HPDE6-E6E7 (cell line): ENCODE measurements around the gene RANBP6.

Experiments
- DNase-seq: peaks from one replicate; pipeline ENCODE4 v3.0.0; 2011; ENCODE audit warnings: missing footprints; ENCODE audit errors: extremely low spot score

Gene RANBP6

DNA sequence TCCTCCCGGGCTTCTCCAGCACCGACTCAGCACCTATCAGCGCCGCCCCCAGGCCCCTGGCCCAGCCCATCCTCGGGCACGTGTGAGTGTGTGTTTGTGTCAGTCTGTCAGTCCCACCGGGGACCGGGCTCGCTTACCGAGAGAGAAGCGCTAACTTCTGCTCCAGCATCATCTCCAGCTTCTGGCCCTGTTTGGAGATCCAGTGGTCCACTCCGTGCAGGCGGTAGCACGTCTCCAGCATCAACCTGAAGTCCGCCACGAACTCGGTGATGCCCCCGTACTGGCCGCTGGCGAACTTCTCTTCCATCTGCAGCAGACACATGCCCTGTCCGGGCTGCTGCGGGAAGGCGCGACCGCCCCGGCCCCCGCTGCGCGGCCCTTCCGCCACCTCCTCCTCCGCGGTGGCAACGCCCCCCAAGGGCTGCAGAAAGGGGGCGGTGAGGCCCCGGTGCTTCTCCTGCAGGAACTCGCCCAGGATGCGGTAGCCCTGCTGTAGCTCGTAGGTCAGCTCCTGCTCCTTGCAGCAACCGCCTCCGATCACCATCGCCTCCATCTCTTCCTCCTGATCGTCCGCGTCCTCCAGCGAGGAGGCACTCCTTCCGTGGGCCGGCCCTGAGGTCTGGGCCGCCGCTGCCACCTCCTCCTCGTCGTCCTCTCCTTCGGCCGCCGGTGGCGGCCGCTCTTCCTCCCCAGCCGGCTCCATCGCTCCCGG, 8.2 kb downstream of the RANBP6 start:
- DNase-seq, result peak; percentile 84

DNA sequence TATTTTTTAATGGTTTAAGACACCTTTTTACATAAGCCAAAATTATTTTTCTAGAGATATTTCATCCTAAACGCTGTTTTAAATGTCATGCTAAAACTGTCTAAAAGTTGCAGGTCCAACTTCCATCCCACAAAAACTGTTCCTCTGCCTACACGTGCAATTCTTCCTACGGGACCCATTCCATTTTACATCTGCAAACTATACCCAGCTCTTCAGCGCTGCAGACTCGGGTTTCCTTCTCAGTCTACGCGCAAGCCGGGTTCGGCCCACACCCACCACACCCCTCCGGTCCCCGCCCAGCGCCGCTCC, 8.7 kb downstream of the RANBP6 start:
- DNase-seq, result no peak

DNA sequence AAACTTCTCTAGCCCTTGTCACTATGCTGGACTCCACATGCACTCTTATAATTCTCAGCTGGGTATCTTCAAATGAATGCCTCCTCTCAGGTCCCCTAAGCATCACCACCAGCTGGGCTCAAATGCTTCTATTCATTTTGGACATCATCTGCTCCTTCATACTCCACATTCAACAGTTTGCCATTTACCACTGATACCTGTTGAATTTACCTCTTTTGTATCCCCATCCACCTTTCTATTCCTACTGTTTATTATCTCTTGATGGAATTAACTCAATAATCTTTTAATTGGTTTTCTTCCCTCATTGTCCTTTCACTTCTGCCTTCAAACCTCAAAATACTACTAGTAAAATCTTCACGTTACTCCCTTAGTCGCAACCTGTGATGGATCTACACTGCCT, 14.5 kb downstream of the RANBP6 start:
- no peak for DNase-seq

DNA sequence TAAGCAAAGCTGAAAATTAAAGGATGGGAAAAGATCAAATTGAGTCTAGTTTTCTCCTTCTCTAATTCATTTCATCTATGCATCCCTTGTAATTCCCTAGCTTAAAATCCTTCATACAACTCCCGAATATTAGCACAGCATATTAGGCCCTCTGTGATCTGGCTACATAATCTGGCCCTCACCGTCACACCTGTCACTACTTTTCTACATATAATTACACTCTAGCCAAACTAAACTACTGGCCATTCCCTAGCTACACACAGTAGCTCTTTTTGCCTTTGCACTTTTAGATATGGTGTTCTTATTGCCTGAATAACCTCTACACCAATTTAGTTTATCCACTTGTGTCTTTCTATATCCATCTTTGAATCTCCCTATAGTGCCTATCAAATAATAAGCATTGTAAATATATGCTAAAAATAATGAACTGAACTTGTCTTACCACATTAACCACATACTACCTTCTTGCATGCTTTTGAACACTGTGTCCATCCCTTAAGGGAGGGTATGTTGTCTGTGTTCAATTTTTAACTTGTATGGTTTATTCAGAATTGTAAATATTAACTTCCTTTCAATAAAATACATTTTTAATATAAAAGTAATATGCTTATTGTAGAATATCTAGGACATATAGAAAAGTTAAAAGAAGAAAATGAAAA, 15.9 kb downstream of the RANBP6 start:
- no peak for DNase-seq

DNA sequence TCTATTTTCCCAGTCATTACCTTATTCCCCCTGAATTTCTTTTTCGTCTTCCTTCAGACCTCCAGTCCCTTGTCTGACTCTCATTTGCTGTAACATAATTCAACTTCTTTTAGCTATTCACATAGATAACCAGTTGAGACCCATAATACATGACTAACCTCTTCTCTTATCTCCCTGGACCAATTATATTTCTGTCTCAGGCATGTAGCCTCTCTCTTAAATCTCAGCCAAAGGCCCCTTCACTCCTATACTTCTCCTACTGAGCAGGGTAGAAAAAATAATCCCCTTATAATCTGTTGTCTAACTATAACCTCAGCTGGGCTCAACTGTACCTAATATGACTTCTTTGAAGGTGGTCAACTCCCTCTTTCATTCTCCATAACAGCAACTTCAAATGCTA, 20.9 kb downstream of the RANBP6 start:
- DNase-seq, result no peak

DNA sequence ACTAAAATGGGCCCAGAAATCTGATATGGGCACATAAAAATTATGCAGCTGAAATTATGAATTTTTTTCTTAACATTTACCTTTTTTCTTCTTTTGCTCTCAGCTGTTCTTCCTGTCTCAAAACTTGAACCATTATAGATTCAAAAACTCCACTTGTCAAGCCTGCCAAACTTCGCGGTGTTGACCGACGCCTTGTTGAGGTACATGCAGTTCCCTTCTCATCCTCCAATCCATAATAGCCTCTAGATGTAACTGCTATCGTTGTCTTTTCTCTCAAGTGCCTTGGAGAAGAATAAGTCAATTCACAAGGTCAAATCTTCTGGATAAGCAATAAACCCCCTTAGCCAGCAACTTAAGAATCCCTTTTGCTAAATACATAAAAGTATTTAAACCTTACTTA, 27.2 kb downstream of the RANBP6 start:
- no peak for DNase-seq

DNA sequence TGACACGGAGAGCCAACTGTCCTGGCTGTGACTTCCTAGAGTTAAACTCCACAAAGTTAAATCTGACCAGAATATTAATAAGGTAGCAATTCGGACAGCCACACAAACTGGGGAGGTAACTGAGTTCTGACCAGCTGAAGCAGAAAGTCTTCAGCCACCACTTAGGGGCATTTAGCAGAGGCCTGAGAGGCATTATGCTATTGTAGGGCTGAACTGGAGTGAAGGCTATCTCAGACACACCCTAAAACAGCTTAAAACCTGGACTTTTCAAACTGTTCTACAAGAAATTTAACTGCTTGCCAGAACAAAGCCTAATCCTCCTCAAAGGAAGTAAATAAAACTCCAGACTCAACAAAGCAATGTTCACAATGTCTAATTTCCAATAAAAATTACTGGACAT, 32.4 kb downstream of the RANBP6 start:
- DNase-seq, result no peak

DNA sequence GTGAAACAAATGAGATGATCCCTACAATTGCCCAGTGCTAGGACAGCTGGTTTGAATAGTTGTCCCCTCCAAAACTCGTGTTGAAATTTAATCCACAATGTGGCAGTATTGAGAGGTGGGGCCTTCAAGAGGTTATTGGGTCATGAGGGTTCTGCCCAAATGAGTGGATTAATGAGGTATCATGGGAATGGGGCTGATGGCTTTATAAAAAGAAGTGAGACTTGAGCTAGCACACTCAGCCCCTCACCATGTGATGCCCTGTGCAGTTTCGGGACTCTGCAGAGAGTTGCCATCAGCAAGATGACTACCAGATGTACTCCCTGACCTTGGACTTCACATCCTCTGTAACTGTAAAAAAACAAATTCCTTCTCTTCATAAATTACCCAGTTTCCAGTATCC, 33.1 kb downstream of the RANBP6 start:
- no peak for DNase-seq

DNA sequence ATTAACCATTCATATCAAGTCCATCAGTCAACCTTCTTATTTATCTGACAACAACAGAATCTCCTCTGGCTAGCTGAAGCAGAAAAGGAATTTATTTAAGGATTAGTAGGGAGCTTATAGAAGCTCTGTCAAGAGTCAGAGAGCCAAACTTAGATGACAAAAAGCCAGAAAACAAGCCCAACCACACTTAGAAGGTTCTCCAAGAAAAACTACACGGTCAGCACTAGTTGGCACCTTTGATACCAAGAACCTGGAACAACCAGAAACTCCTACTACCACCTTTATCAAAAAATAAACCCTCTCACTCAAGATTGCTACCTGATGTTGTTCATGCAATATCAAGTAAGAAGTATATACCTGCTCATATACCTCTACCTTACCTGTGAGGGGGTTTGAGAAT, 36.9 kb downstream of the RANBP6 start:
- DNase-seq, result no peak

DNA sequence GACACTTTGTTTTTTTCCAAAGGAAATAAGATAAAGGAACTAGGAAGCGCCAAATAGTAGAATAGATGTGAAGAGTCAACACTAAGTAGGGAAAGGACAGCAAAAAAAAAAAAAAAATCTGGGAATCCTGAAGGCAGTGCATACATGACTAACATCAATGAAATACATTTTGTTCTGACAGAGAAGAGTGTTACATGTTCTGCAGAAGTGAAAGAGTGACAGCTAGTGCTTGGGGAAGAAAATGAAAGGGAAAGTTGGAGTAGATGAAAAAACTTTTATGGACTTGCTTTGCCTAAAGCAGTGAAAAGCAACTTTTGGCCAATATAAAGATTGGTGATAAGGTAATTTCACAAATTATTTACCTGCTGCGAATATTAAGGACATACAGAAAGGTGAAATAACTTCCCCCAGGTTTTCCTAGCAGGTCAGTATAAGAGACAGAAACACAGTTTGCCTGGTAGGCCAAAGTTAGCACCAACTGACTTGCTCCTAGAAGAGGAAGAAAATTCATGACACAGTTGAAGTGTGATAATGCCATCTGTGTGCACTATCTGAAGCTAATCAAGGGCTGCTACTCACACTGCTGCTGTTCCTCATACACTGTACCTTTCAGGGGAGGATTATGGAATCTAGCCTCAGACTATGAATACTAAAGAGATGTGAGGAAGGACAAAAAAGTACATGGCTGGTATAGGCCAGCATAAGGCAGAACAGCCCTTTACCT, 38.6 kb downstream of the RANBP6 start:
- no peak for DNase-seq

DNA sequence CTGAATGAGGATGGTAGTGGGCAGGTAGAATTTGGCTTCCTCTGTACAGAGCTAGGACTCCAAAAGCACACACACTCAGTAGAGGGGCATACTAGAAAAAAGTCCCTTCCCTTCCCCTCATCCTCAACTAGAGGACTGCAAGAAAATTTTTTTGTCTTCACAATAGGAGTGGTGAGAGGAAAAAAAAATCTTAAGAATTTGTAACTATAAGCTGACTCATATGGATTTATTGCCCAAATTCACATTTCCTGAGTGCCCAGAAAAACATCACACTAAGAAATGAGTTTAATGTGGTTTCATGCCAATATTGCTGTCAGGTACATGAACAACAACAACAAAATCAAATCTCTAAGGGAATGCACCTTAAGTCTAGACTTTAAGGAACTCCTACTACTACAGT, 43.7 kb downstream of the RANBP6 start:
- DNase-seq, result no peak
